Muscle layer of colon (tissue), 2 donors: Measurements from ENCODE around the gene TRPV5.

Source experiments
- H3K27ac ChIP-seq: one replicate; pipeline ENCODE4 v1.7.0; 2013; ENCODE audit warnings: low read depth, mild to moderate bottlenecking, low read length, moderate library complexity
- H3K27me3 ChIP-seq, 2 donors: one replicate each; pipeline ENCODE4 v1.7.0; 2013; ENCODE audit warnings: low read length in 2 of 2, mild to moderate bottlenecking in 2 of 2; ENCODE audit not compliant: insufficient read depth in 2 of 2, control insufficient read depth in 1 of 2
- H3K36me3 ChIP-seq: one replicate; pipeline ENCODE4 v1.7.0; 2013; ENCODE audit warnings: mild to moderate bottlenecking, low read length; ENCODE audit not compliant: insufficient read depth
- H3K4me1 ChIP-seq: one replicate; pipeline ENCODE4 v1.7.0; 2013; ENCODE audit warnings: mild to moderate bottlenecking, low read length; ENCODE audit not compliant: insufficient read depth
- H3K4me3 ChIP-seq, 2 donors: one replicate each; pipeline ENCODE4 v1.7.0; 2013; ENCODE audit warnings: low read length in 2 of 2, low read depth in 1 of 2, mild to moderate bottlenecking in 1 of 2, moderate library complexity in 1 of 2
- H3K9ac ChIP-seq: one replicate; pipeline ENCODE4 v1.7.0; 2013; ENCODE audit warnings: low read length
- H3K9me3 ChIP-seq: one replicate; pipeline ENCODE4 v1.7.0; 2013; ENCODE audit warnings: mild to moderate bottlenecking, low read length
- donor health status: abdominal sarcoma.
- donor health status: Adenocarcinoma of cecum.

The TRPV5 gene

DNA sequence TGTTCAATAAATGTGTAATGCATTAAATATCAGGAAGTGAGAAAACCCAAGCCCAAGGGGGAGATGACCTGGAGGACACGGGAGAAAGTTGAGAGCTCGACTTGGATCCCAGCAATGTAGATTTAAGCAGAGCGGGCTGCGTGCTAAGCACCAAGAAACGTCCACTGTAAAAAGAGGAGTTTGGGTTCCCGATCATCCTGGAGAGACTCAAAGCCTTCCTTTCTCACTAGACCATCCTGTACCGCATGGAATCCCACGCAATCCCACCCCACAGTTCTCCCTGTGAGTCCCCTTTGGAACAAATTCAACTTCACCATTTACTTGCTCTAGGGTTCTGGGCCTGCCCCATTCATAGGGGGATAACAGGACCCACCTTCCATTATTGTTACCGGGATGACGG is 50.4 kb downstream of the TRPV5 start:
- H3K4me1 ChIP-seq, result no peaks in the 10 kb centered on the region
- no peak overlapping the region for H3K4me3 ChIP-seq
- H3K36me3 ChIP-seq, result no peaks in the 10 kb centered on the region
- no peak overlapping the region for H3K27ac ChIP-seq
- no peaks in the 10 kb centered on the region for H3K9me3 ChIP-seq
- no peaks in the 10 kb centered on the region for H3K27me3 ChIP-seq
- no peak overlapping the region for H3K9ac ChIP-seq

DNA sequence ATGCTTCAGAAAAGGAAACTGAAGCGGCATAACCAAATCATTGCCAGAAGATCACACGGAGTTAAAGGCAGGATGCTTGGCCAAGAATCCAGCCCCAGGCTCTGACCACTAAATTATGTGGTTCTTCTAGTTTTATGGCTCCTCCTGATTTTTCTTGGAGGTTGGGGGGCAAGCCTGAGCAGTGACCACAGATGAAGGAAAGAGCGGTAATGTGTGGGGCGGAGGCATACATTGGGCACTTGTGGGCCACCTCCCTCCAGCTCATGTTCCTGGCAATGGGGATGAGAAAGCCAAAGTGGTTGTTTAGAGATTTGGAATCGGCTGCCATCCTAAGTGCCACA is 51.2 kb downstream of the TRPV5 start:
- no peaks in the 10 kb centered on the region for H3K27me3 ChIP-seq
- no peak overlapping the region for H3K27ac ChIP-seq

DNA sequence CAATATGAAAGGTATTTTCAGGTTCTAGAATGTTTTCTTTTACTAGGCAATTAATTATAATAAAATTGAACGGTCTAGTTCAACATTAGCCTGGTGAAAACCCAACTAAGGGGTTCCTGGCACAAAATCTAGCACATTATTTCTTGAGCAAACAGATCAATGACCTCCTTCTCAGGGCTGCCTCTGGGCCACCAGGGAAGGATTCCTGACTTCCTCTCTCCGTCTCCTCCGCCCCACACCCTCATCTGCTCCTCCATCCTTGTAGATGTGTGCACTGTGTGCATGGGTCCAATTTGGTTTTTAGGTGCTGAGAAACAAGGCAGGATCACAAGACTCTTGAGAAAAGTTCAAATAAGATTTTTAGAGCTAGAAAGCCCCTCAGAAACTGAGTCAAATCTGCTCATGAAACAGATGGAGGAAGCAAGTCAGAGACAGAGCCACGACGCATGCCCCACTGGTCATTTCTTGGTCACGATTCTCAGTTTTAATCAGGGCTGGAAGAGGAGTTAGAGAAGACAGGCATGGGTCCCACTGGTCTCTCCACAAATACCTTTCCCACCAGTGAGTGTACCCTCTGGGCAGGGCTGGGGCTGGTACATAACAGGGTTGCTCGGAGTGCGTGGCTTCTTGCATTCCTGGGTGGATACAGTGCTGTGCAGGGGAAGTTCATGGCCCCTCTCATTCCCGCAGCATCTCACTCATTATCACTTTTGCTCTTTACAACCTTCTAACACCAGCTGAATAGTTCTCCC is 51.8 kb downstream of the TRPV5 start:
- no peak overlapping the region for H3K4me3 ChIP-seq
- no peaks in the 10 kb centered on the region for H3K9me3 ChIP-seq
- no peak overlapping the region for H3K27ac ChIP-seq

More for the DNA sequence above, 51.2 kb downstream of the TRPV5 start:
- H3K9me3 ChIP-seq, result no peaks in the 10 kb centered on the region
- H3K36me3 ChIP-seq, result no peaks in the 10 kb centered on the region
- H3K4me1 ChIP-seq, result no peaks in the 10 kb centered on the region
- H3K9ac ChIP-seq, result no peak overlapping the region
- H3K4me3 ChIP-seq, result no peak overlapping the region

DNA sequence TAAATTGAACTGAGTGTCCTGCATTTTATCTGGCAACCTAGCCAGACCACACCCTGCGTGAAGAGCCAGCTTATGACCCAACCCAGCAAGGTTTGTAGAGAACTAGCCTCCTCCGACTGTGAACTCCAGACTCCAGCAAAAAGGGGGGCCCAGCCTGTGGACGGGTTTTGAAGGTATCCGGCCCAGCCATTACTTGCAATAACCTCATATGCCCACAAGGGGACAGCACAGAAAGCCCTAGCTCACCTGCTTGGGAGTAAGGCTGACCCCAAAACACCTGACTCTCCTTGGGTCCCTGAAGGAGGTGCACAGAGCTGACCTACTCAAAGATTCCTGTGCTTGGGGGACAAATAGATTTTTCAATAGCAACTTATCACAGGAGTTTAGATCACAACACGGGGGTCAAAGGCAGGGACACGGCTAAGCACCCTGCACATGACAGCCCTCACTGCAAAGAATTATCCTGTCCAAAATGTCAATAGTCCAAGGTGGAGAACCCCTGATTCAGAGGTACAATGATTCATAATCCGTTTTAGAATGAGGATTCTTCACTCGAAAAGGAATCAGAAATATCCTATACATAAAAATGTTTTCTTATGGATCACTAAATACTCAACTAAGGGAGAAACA is 52.6 kb downstream of the TRPV5 start:
- Histone ChIP-seq H3K27ac (no peak overlapping the region), H3K4me3 (no peak overlapping the region), H3K9me3 (no peaks in the 10 kb centered on the region), H3K9ac (no peak overlapping the region), H3K36me3 (no peaks in the 10 kb centered on the region), H3K27me3 (no peaks in the 10 kb centered on the region), H3K4me1 (no peaks in the 10 kb centered on the region)

More for the DNA sequence above, 51.8 kb downstream of the TRPV5 start:
- Histone ChIP-seq H3K27me3 (no peaks in the 10 kb centered on the region), H3K36me3 (no peaks in the 10 kb centered on the region), H3K4me1 (no peaks in the 10 kb centered on the region), H3K9ac (no peak overlapping the region)

DNA sequence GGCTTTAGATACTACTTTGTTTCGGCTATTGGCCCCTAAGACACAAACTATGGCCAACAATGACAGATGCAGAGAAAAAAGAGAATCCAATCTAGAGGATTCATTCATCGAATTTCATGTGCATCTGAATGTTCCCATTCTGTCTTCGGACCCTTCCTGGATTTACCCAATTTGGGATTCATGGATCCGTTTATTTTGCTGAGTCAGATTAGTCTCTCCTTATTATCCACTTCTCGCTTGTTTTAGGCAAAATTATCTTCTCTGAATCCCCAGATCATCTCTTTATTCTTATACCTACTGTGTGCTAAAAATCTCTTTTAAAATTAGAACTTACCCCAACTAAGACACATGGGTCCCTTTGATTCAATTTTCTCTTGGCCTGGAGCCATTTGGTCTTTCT is 54.5 kb downstream of the TRPV5 start:
- no peaks in the 10 kb centered on the region for H3K27me3 ChIP-seq
- no peaks in the 10 kb centered on the region for H3K4me1 ChIP-seq
- H3K36me3 ChIP-seq, result no peaks in the 10 kb centered on the region
- no peaks in the 10 kb centered on the region for H3K9me3 ChIP-seq
- no peak overlapping the region for H3K4me3 ChIP-seq
- H3K9ac ChIP-seq, result no peak overlapping the region
- no peak overlapping the region for H3K27ac ChIP-seq

DNA sequence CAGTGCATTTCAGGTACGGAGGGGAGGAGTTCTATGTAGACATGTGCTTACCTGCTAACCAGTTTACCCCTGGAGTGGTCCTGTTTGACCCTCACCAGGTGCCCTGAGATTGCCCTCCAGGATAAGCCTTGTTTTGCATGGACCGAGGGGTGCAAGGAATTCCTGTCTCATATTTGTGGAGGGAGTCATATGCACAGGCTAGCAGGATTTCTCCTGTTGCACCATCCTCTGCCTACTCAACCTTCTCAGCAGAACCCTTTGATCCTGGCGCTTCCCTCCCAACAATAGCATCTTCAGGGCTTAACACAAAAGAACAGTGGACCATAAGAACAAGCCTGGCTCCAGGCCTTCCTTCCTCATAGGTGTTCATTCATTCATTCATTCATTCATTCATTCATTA is 55.2 kb downstream of the TRPV5 start:
- Histone ChIP-seq H3K4me3 (no peak overlapping the region), H3K27ac (no peak overlapping the region), H3K9me3 (no peaks in the 10 kb centered on the region), H3K9ac (no peak overlapping the region), H3K27me3 (no peaks in the 10 kb centered on the region), H3K4me1 (no peaks in the 10 kb centered on the region), H3K36me3 (no peaks in the 10 kb centered on the region)

DNA sequence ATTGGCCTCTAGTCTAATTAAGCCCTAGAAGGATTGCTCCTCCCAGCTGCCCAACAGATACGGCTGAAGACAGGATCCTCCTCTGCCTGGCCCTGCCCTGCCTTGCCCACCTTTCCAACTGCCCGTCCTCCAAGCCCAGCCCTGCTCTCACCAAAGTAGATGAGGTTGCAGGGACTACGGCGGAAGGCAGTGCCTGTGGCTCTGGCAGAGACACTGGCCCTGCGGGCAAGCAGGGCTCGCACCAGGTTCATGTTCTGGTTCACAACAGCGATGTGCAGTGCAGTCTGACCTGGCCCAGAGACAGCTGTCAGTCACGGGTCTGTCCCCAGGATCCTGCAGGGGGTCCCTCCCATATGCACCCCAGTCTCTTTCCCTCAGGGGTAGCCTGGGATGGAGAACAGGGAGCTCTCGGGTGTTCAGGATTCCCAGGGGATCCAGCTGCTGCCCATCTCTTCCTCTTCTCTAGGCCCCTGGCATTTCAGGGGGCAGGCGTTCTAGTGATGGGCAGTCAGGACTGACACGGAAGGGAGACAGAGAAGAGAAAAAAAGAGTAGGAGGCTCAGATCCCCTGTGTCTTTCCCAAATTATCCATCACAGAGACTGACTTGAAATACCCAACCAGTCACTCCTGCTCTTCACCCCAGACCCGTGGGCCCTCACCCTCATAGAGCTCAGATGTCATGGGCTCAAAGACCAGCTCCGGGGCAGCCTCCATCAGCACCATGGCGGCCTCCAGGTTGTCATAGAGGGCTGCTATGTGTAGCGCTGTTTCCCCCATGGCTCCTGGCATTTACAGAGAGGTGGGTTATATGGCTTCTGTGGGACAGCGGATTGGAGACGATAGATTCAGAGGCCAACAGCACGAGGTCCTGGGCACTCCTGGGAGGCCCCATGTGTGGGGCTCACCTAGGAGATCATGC is 56.3 kb downstream of the TRPV5 start:
- no peak overlapping the region for H3K27ac ChIP-seq
- no peak overlapping the region for H3K4me3 ChIP-seq
- H3K4me1 ChIP-seq, result no peaks in the 10 kb centered on the region
- H3K27me3 ChIP-seq, result no peaks in the 10 kb centered on the region
- H3K9ac ChIP-seq, result no peak overlapping the region
- no peaks in the 10 kb centered on the region for H3K9me3 ChIP-seq
- H3K36me3 ChIP-seq, result no peaks in the 10 kb centered on the region

DNA sequence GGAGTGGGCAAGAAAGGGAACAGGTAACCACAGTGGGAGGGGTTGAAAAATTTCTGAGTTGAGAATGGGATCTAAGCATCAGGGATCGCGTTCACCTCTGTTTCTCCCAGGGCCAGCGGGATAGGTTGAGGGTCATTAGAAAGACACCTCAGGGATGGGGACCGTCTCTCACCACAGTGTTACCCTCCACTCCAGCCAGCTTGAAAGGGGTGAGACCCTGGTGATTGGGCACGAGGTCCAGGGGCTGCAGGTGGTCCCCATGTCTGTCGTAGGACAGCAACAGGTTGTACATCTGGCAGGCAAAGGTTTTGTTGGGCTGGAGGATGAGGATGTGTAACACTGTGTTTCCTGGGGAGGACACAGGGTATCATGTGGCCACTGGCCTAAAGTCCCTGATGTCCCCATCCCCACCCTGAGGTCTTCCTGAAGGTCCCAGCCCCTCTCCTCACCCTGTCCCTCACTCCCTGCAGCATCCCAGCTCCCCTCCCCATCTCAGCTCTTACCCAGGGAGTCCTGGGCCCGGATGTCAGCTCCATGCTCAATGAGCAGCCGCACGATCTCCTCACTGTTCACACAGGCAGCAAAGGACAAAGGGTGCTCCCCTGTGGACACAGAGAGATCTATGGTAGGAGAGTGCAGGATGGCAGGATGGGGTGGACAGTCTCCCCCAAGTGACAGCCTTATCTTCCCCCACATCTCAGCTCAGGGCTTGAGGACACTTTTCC is 57.1 kb downstream of the TRPV5 start:
- no peak overlapping the region for H3K4me3 ChIP-seq
- no peaks in the 10 kb centered on the region for H3K36me3 ChIP-seq
- H3K9me3 ChIP-seq, result no peaks in the 10 kb centered on the region
- H3K9ac ChIP-seq, result no peak overlapping the region
- H3K27me3 ChIP-seq, result no peaks in the 10 kb centered on the region
- no peak overlapping the region for H3K27ac ChIP-seq
- no peaks in the 10 kb centered on the region for H3K4me1 ChIP-seq

DNA sequence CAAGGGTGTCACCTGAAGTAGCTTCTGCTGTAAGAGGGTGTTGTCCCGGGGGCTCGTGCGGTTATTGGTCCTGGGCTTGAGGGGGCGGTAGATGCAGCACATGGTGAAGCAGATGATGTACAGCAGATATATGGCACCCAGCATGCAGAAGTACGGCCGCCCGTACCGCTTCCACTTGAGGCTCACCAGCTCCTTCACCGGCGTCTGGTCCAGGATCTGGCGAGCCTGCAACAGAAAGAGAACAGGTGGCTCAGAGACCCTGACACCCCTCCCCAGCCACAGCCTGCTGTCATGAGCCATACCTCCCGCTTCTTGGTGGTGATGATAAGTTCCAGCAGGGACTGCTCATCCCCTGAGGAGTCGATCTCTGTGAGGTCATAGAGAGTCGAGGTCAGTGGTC is 58.1 kb downstream of the TRPV5 start:
- no peak overlapping the region for H3K9ac ChIP-seq
- no peaks in the 10 kb centered on the region for H3K4me1 ChIP-seq
- H3K27me3 ChIP-seq, result no peaks in the 10 kb centered on the region
- no peak overlapping the region for H3K4me3 ChIP-seq
- H3K36me3 ChIP-seq, result no peaks in the 10 kb centered on the region
- H3K27ac ChIP-seq, result no peak overlapping the region
- H3K9me3 ChIP-seq, result no peaks in the 10 kb centered on the region

DNA sequence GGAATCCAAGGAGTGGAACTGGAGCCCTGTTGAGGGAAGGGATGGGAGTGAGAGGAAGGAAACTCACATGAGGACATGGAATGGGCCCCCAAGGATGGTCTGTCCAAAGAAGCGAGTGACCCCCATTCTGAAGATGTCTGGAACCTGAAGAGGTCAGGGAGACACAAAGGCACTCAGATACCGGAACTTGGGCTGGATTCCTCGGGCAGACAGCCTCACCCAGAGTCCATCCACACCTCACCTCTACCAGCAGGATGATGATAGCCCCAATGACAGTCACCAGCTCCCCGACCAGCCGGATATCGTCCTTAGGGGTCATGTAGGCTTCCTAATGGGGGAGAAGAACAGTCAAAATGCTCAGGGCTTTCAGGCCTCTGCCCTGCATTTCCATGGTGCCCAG is 58.7 kb downstream of the TRPV5 start:
- H3K4me1 ChIP-seq, result no peaks in the 10 kb centered on the region
- H3K9ac ChIP-seq, result no peak overlapping the region
- H3K9me3 ChIP-seq, result no peaks in the 10 kb centered on the region
- no peak overlapping the region for H3K4me3 ChIP-seq
- no peaks in the 10 kb centered on the region for H3K36me3 ChIP-seq
- no peak overlapping the region for H3K27ac ChIP-seq
- no peaks in the 10 kb centered on the region for H3K27me3 ChIP-seq

DNA sequence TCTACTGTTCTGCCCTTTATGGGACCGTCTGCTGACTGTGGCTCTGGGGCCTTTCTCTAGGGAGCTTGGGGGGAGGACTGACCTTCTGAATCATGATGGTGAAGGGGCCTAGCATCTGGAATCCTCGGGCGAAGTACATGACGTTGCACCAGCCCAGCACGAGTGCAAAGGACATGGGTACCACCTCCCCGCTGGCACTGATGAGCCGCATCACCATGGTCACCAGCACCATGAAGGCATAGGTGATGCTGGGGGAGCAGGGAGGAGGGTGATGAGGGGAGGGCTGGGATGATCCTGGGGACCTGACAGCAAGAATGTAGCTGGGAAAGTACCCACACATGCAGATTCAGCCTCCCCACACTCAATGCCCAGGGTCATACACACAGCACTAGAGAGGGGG is 59.1 kb downstream of the TRPV5 start:
- Histone ChIP-seq H3K4me3 (no peak overlapping the region), H3K36me3 (no peaks in the 10 kb centered on the region), H3K27ac (no peak overlapping the region), H3K4me1 (no peaks in the 10 kb centered on the region), H3K27me3 (no peaks in the 10 kb centered on the region), H3K9me3 (no peaks in the 10 kb centered on the region), H3K9ac (no peak overlapping the region)
